GM12878 (cell line): ENCODE measurements around the gene MAP1LC3B. TPM values are rescaled to one million over a fixed set of nuclear protein-coding genes. Genes with fewer than 3 reads are reported as not detected.

Experiments used
- ATAC-seq: fragments of 200-7000 bp; cut with Tn5 transposase; 3 replicates; pipeline ENCODE4 v1.9.1; 2020; ENCODE audit warnings: mild to moderate bottlenecking, moderate library complexity
- BruUV-seq: library from RNA; stranded (reverse); fragments of 400-500 nt; replicated peaks from 2 replicates; lab custom pipeline; 2021; lab: Mats Ljungman, UMichigan
- CTCF ChIA-PET: fragments of 300-600 bp; sonication (Branson Sonifier 250); formaldehyde crosslinking; extraction: SDS; loops from one replicate; lab custom pipeline; 2021; ENCODE audit warnings: inconsistent platforms; lab: Yijun Ruan, JAX
- POLR2A ChIA-PET: fragments of 350-600 bp; formaldehyde crosslinking; extraction: SDS; loops from one replicate; lab custom pipeline; 2021; ENCODE audit warnings: inconsistent platforms; lab: Charles Lee
- RAD21 ChIA-PET: fragments of 300-600 bp; sonication (Branson Sonifier 250); formaldehyde crosslinking; loops from one replicate; lab custom pipeline; 2023; ENCODE audit warnings: antibody characterized with exemption; ENCODE audit not compliant: unreplicated experiment; lab: Charles Lee
- SMC1A ChIA-PET: fragments of 300-600 bp; sonication (Branson Sonifier 250); formaldehyde crosslinking; loops from one replicate; lab custom pipeline; 2023; ENCODE audit not compliant: unreplicated experiment, uncharacterized antibody; lab: Charles Lee
- DNase-seq: peaks from one replicate; pipeline ENCODE4 v3.0.0-alpha.2; 2011; ENCODE audit warnings: low read depth, low spot score
- FAIRE-seq: peaks from 3 replicates; lab custom pipeline; 2011; peaks lifted over from hg19 to GRCh38; lab: Jason Lieb, UNC
- H2AFZ ChIP-seq: 2 replicates; pipeline ENCODE4 v1.6.0; 2011; ENCODE audit warnings: low read depth, low read length, control low read depth; ENCODE audit not compliant: control insufficient read depth
- H3K27ac ChIP-seq: 2 replicates; pipeline ENCODE4 v1.5.1; 2011; ENCODE audit warnings: control low read depth; ENCODE audit not compliant: control insufficient read depth, insufficient read depth
- H3K27me3 ChIP-seq, 2 experiments: replicated peaks in 1 of 2; 2 replicates each; pipeline versions ENCODE4 v1.6.0 to v1.6.1; 2011; ENCODE audit warnings: low read length in 1 of 2; ENCODE audit not compliant: control insufficient read depth in 2 of 2, insufficient read depth in 2 of 2
- H3K36me3 ChIP-seq, 2 experiments: 2 replicates each; pipeline ENCODE4 v1.5.1; 2011; ENCODE audit warnings: low read length in 1 of 2; ENCODE audit not compliant: control insufficient read depth in 2 of 2, insufficient read depth in 2 of 2
- H3K4me1 ChIP-seq: 2 replicates; pipeline ENCODE4 v1.6.1; 2011; ENCODE audit warnings: mild to moderate bottlenecking, low read length, moderate library complexity, mixed read lengths; ENCODE audit not compliant: control insufficient read depth, insufficient read depth
- H3K4me2 ChIP-seq: 2 replicates; pipeline ENCODE4 v1.6.0; 2011; ENCODE audit warnings: control low read depth; ENCODE audit not compliant: control insufficient read depth, insufficient read depth
- H3K4me3 ChIP-seq: fragments of 200-600 bp; sonication (generic); 2 replicates; pipeline ENCODE4 v1.5.1; 2016
- H3K79me2 ChIP-seq: 2 replicates; pipeline ENCODE4 v1.6.0; 2011; ENCODE audit warnings: low read length; ENCODE audit not compliant: control insufficient read depth, insufficient read depth
- H3K9ac ChIP-seq: 2 replicates; pipeline ENCODE4 v1.8.0; 2011; ENCODE audit warnings: low read length, control low read depth, mixed read lengths; ENCODE audit not compliant: control insufficient read depth, insufficient read depth
- H3K9me3 ChIP-seq: replicated peaks from 3 replicates; pipeline ENCODE4 v1.5.1; 2011; ENCODE audit warnings: mild to moderate bottlenecking, low read length; ENCODE audit not compliant: control insufficient read depth, insufficient read depth
- H4K20me1 ChIP-seq: 2 replicates; pipeline ENCODE4 v1.6.0; 2011; ENCODE audit not compliant: control insufficient read depth, insufficient read depth
- BCL11A ChIP-seq: IDR thresholded peaks from 2 replicates; pipeline ENCODE4 v1.6.1; 2011; ENCODE audit warnings: low read depth, low read length
- CHD2 ChIP-seq: IDR thresholded peaks from 2 replicates; pipeline ENCODE4 v1.6.1; 2011; ENCODE audit warnings: low read depth, low read length, improper control_type of control experiment, borderline replicate concordance
- CTCF ChIP-seq, 3 experiments: IDR thresholded peaks in 2 of 3; conservative IDR thresholded peaks in 1 of 3; 2 replicates each; pipeline ENCODE4 v1.5.1; 2011; ENCODE audit warnings: low read depth in 3 of 3, low read length in 3 of 3, mild to moderate bottlenecking in 3 of 3, control low read depth in 2 of 3, moderate library complexity in 2 of 3, inconsistent platforms in 1 of 3, mixed read lengths in 1 of 3; ENCODE audit not compliant: control insufficient read depth in 2 of 3, insufficient read depth in 1 of 3; ENCODE audit errors: extremely low read depth in 1 of 3
- DPF2 ChIP-seq: fragments of 450-650 bp; IDR thresholded peaks from 2 replicates; pipeline ENCODE4 v1.6.1; 2017; ENCODE audit warnings: mild to moderate bottlenecking
- MAX ChIP-seq: IDR thresholded peaks from 2 replicates; pipeline ENCODE4 v1.6.1; 2012; ENCODE audit warnings: low read depth, low read length, improper control_type of control experiment
- MTA2 ChIP-seq: fragments of 450-650 bp; IDR thresholded peaks from 2 replicates; pipeline ENCODE4 v1.6.1; 2016; ENCODE audit warnings: low read depth, mild to moderate bottlenecking, moderate library complexity
- NR2C1 ChIP-seq: fragments of 450-650 bp; IDR thresholded peaks from 2 replicates; pipeline ENCODE4 v1.6.1; 2017; ENCODE audit warnings: antibody characterized with exemption, mild to moderate bottlenecking, moderate library complexity
- NR2C2 ChIP-seq: IDR thresholded peaks from 2 replicates; pipeline ENCODE4 v1.6.1; 2011; ENCODE audit warnings: borderline replicate concordance, low read depth; ENCODE audit not compliant: control insufficient read depth, insufficient read length
- NRF1 ChIP-seq: conservative IDR thresholded peaks from 2 replicates; pipeline ENCODE4 v1.6.1; 2011; ENCODE audit warnings: mild to moderate bottlenecking, low read depth, low read length, improper control_type of control experiment
- RAD21 ChIP-seq: IDR thresholded peaks from 2 replicates; pipeline ENCODE4 v1.6.1; 2011; ENCODE audit warnings: mild to moderate bottlenecking, low read depth, low read length, moderate library complexity; ENCODE audit not compliant: insufficient read depth
- RB1 ChIP-seq: fragments of 450-650 bp; formaldehyde crosslinking; IDR thresholded peaks from 2 replicates; pipeline ENCODE4 v1.6.1; 2017; ENCODE audit warnings: mild to moderate bottlenecking, borderline replicate concordance
- SPI1 ChIP-seq: IDR thresholded peaks from 2 replicates; pipeline ENCODE4 v1.6.1; 2011; ENCODE audit warnings: low read depth, mild to moderate bottlenecking, low read length, moderate library complexity, borderline replicate concordance; ENCODE audit not compliant: insufficient read depth
- TCF3 ChIP-seq: IDR thresholded peaks from 2 replicates; pipeline ENCODE4 v1.6.1; 2012; ENCODE audit warnings: low read depth, mild to moderate bottlenecking, low read length, borderline replicate concordance; ENCODE audit not compliant: insufficient read depth
- WRNIP1 ChIP-seq: IDR thresholded peaks from 2 replicates; pipeline ENCODE4 v1.6.1; 2011; ENCODE audit warnings: low read depth, low read length, improper control_type of control experiment, borderline replicate concordance
- ZNF217 ChIP-seq: fragments of 450-650 bp; IDR thresholded peaks from 2 replicates; pipeline ENCODE4 v1.6.1; 2017; ENCODE audit warnings: antibody characterized with exemption, mild to moderate bottlenecking
- WGBS: methylation state at CpG from one replicate; pipeline ENCODE4 v1.1.6; 2016; ENCODE audit warnings: low lambda C conversion rate; ENCODE audit not compliant: insufficient replicate concordance, insufficient coverage; ENCODE audit errors: missing lambda C conversion rate; 5-methylcytosine and 5-hydroxymethylcytosine counted together
- in situ Hi-C: fragments of 300-500 bp; cut with MboI; formaldehyde crosslinking; loops from 9 replicates; pipeline ENCODE4 v1.14.3; 2018; ENCODE audit warnings: mixed read lengths
- intact Hi-C: fragments of 100-400 bp; cut with micrococcal nuclease; formaldehyde crosslinking; loops from one replicate; pipeline ENCODE4 v1.14.2; 2022; ENCODE audit not compliant: unreplicated experiment
- polyA plus RNA-seq, 11 experiments: library from polyadenylated mRNA; depleted of rRNA in 4 of 11; unstranded in 6 of 11; stranded (reverse) in 5 of 11; fragments of >200 nt; fragmentation: Nextera tagmentation in 4 of 11; fragmentation: Illumina TruSeq in 1 of 11; extraction: Ambion mirVana in 4 of 11; extraction: Trizol in 1 of 11; gene quantifications; 1 replicate in 1 of 11; 2 replicates in 10 of 11; pipeline versions ENCODE4 v1.2.1 to v1.2.3, GENCODE V29; 2011 to 2016; ENCODE audit warnings: inconsistent platforms in 2 of 11, missing spikeins in 2 of 11, low read depth in 1 of 11
- total RNA-seq, 4 experiments: library from RNA; depleted of rRNA in 3 of 4; stranded (reverse); fragments of >200 nt in 3 of 4; fragmentation: Illumina TruSeq in 1 of 4; extraction: Trizol in 1 of 4; gene quantifications; 2 replicates each; pipeline versions ENCODE4 v1.2.1 to v1.2.3, GENCODE V29; 2013 to 2021
- TF ChIP-seq, protein P1 (sequence below): fragments of 450-650 bp; IDR thresholded peaks from 2 replicates; pipeline ENCODE4 v1.6.1; 2016; ENCODE audit warnings: mild to moderate bottlenecking

MAP1LC3B gene
- total and polyA plus RNA-seq, 10 of the 15 experiments (the other 5 are each of a cell fraction or from before 2014, with no cell fraction given) = 6.1 to 42.8 (median 13.7) TPM

DNA sequence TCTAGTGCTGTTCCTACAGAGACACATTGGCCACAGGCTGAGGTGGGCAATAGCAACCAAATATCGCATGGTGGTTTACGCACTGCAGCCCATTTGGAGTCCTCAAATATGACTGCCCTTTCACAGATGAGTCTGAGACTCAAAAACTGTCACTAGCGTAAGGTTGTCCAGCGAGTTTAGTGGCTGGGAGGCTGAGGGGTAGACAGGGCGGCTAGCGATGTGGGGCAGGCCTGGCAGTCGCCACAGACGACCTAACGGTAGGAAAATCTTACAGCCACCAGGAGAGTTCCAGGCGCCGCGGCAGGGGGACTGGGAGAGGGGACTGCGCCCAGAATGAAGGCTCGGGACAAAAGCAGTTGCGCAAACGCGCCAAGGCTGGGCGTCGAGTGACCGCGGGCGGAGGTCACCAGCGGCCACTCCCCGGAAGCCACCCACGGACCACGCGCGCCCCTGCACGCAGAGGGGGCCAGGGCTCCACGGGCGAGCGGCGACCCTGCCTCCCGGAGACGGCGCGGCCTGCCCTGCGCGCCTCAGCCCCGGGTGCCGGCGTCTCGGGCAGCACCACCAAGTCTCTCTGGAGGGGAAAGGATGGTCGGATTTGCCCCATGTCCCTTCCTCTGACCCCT, 699 bp upstream of the MAP1LC3B start:
- Histone ChIP-seq H3K27ac (peak overlapping the region; percentile 82), H4K20me1 (peaks cover 9% of the 10 kb centered on the region; the same call in 1 of the 2 replicates), H3K9me3 (no peaks in the 10 kb centered on the region), H3K4me1 (peaks cover 16% of the 10 kb centered on the region), H3K4me2 (peak overlapping the region; percentile 99), H3K27me3 (no peaks in the 10 kb centered on the region), H3K9ac (peak overlapping the region; percentile 85), H2AFZ (peak overlapping the region; percentile 61), H3K4me3 (peak overlapping the region; percentile 71), H3K36me3 (no peaks in the 10 kb centered on the region), H3K79me2 (peaks cover 3% of the 10 kb centered on the region)
- intact Hi-C loops (loop anchor here (5.0 kb wide), 1 partner anchor 376 kb away; the partner anchor contains the start of gene KLHDC4), in situ Hi-C loops (loop anchor here (10.0 kb wide), 1 partner anchor 837 kb away; the partner anchor contains the start of gene MTHFSD)
- ChIA-PET RAD21 (no interaction called here), CTCF (interaction anchor here (0.7 kb wide), 1 partner anchor 244 kb away, joined by 3 read pairs; no protein-coding TSS in a partner anchor), POLR2A (no interaction called here), SMC1A (no interaction called here)
- no peak for DNase-seq
- TSS peak; percentile 95 for BruUV-seq
- WGBS = 12% methylated on average over 29 of the region's 44 CpGs
- no peak for ATAC-seq
- FAIRE-seq = no peak
- TF ChIP-seq MAX (peak; percentile 36; the same call in 1 of the 2 replicates), DPF2 (peak; percentile 62), NR2C2 (no peak), NRF1 (no peak), CHD2 (no peak), BCL11A (no peak), TCF3 (no peak), SPI1 (no peak), WRNIP1 (no peak), RB1 (no peak), NR2C1 (no peak), MTA2 (no peak), CTCF (IDR thresholded peaks at IDR 0.05 in 2 of 3, conservative IDR thresholded peaks at IDR 0.05 in 1 of 3; ENCODE audit: control insufficient read depth in 2 of 3, extremely low read depth in 1 of 3, insufficient read depth in 1 of 3, low read depth in 3 of 3, low read length in 3 of 3) (no peak), RAD21 (no peak), ZNF217 (peak; percentile 25; the same call in 1 of the 2 replicates)
- TF ChIP-seq, protein P1, sequence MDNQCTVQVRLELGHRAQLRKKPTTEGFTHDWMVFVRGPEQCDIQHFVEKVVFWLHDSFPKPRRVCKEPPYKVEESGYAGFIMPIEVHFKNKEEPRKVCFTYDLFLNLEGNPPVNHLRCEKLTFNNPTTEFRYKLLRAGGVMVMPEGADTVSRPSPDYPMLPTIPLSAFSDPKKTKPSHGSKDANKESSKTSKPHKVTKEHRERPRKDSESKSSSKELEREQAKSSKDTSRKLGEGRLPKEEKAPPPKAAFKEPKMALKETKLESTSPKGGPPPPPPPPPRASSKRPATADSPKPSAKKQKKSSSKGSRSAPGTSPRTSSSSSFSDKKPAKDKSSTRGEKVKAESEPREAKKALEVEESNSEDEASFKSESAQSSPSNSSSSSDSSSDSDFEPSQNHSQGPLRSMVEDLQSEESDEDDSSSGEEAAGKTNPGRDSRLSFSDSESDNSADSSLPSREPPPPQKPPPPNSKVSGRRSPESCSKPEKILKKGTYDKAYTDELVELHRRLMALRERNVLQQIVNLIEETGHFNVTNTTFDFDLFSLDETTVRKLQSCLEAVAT = peak; percentile 98
